Measurements from ENCODE around the gene LIPN. TPM values are rescaled to one million over a fixed set of nuclear protein-coding genes. Genes with fewer than 3 reads are reported as not detected.

The LIPN gene
- total and polyA plus RNA-seq, 2 donors (not counting 1 experiment from before 2014, with no cell fraction given), result not detected

- Histone ChIP-seq H3K79me2 (ENCODE audit: control insufficient read depth, insufficient read depth, low read length) (no peaks in the 10 kb centered on the region), H3K27me3 (ENCODE audit: control insufficient read depth, insufficient read depth, low read length) (no peaks in the 10 kb centered on the region), H3K4me3 (replicated peaks in 1 of 4; ENCODE audit: control extremely low read depth in 1 of 4, insufficient read depth in 1 of 4, low read depth in 3 of 4, low read length in 4 of 4) (no peak overlapping the region), H3K27ac (ENCODE audit: insufficient read depth, low read length) (no peak overlapping the region), H3K9me3 (ENCODE audit: control insufficient read depth, insufficient read depth, low read depth, low read length) (no peaks in the 10 kb centered on the region), H2AFZ (ENCODE audit: low read length) (no peak overlapping the region), H3K4me1 (ENCODE audit: control insufficient read depth, extremely low read depth, insufficient read depth, low read length) (peaks cover 2% of the 10 kb centered on the region), H3K4me2 (ENCODE audit: extremely low read depth, insufficient read depth, low read length) (no peak overlapping the region), H3K36me3 (ENCODE audit: control insufficient read depth, insufficient read depth, low read length) (no peaks in the 10 kb centered on the region), H4K20me1 (ENCODE audit: control insufficient read depth, extremely low read depth, insufficient read depth, low read length) (no peaks in the 10 kb centered on the region), H3K9ac (ENCODE audit: insufficient read depth, low read length) (no peak overlapping the region)
- DNase-seq (ENCODE audit: low read depth in 2 of 2), result peak; percentile 42 to 72
- no peak for TF ChIP-seq EZH2 (IDR thresholded peaks at IDR 0.05; ENCODE audit: low read length, missing control alignments)
- TF ChIP-seq, protein P1, sequence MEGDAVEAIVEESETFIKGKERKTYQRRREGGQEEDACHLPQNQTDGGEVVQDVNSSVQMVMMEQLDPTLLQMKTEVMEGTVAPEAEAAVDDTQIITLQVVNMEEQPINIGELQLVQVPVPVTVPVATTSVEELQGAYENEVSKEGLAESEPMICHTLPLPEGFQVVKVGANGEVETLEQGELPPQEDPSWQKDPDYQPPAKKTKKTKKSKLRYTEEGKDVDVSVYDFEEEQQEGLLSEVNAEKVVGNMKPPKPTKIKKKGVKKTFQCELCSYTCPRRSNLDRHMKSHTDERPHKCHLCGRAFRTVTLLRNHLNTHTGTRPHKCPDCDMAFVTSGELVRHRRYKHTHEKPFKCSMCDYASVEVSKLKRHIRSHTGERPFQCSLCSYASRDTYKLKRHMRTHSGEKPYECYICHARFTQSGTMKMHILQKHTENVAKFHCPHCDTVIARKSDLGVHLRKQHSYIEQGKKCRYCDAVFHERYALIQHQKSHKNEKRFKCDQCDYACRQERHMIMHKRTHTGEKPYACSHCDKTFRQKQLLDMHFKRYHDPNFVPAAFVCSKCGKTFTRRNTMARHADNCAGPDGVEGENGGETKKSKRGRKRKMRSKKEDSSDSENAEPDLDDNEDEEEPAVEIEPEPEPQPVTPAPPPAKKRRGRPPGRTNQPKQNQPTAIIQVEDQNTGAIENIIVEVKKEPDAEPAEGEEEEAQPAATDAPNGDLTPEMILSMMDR (conservative IDR thresholded peaks at IDR 0.05 in 1 of 2, IDR thresholded peaks at IDR 0.05 in 1 of 2; ENCODE audit: low read depth in 1 of 2, low read length in 2 of 2), result no peak
These were observed 59.5 kb downstream of the LIPN start for GRCh38 chr10:88819290-88819689.

DNA sequence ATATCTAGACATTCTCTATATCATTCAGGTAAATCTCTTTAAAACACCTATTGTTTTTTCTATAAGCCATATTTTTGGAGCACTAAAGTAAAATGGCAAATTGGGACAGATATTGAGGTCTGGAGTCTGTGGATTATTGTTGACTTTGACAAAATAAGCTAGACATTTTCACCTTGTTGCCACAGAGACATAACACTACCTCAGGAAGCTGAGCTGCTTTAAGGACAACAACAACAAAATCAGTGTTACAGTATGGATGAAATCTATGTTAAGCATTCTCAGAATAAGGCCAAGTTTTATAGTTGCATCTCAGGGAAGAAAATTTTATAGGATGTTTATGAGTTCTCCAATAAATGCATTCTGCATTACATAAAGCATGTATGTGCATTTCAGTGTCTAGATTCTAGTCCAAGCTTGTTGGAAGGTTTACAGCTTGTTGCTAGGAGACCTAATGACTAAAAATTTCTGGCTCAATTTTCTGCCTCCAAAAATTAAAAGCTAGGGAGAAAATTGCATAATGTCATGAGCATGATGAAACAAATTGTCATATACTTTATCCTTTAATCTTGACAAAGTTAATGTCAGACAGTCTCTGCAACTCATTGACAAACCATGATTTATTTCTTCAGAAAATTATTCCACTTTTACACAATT, 61.1 kb downstream of the LIPN start:
- DNase-seq (ENCODE audit: low read depth in 2 of 2), result peak; percentile 58 to 94
- H3K79me2 ChIP-seq (ENCODE audit: control insufficient read depth, insufficient read depth, low read length), result no peaks in the 10 kb centered on the region
- H3K4me2 ChIP-seq (ENCODE audit: extremely low read depth, insufficient read depth, low read length), result no peak overlapping the region
- peaks cover 2% of the 10 kb centered on the region for H3K4me1 ChIP-seq (ENCODE audit: control insufficient read depth, extremely low read depth, insufficient read depth, low read length)
- H3K4me3 ChIP-seq (replicated peaks in 1 of 4; ENCODE audit: control extremely low read depth in 1 of 4, insufficient read depth in 1 of 4, low read depth in 3 of 4, low read length in 4 of 4), result no peak overlapping the region
- no peaks in the 10 kb centered on the region for H4K20me1 ChIP-seq (ENCODE audit: control insufficient read depth, extremely low read depth, insufficient read depth, low read length)
- H3K27me3 ChIP-seq (ENCODE audit: control insufficient read depth, insufficient read depth, low read length), result no peaks in the 10 kb centered on the region
- H2AFZ ChIP-seq (ENCODE audit: low read length), result no peak overlapping the region
- no peaks in the 10 kb centered on the region for H3K9me3 ChIP-seq (ENCODE audit: control insufficient read depth, insufficient read depth, low read depth, low read length)
- TF ChIP-seq EZH2 (IDR thresholded peaks at IDR 0.05; ENCODE audit: low read length, missing control alignments), result no peak
- TF ChIP-seq, protein P1 (conservative IDR thresholded peaks at IDR 0.05 in 1 of 2, IDR thresholded peaks at IDR 0.05 in 1 of 2; ENCODE audit: low read depth in 1 of 2, low read length in 2 of 2), result no peak
- H3K36me3 ChIP-seq (ENCODE audit: control insufficient read depth, insufficient read depth, low read length), result no peaks in the 10 kb centered on the region
- H3K9ac ChIP-seq (ENCODE audit: insufficient read depth, low read length), result no peak overlapping the region
- H3K27ac ChIP-seq (ENCODE audit: insufficient read depth, low read length), result no peak overlapping the region

- H4K20me1 ChIP-seq (ENCODE audit: control insufficient read depth, extremely low read depth, insufficient read depth, low read length), result no peaks in the 10 kb centered on the region
- no peak overlapping the region for H3K4me3 ChIP-seq (replicated peaks in 1 of 4; ENCODE audit: control extremely low read depth in 1 of 4, insufficient read depth in 1 of 4, low read depth in 3 of 4, low read length in 4 of 4)
- no peaks in the 10 kb centered on the region for H3K9me3 ChIP-seq (ENCODE audit: control insufficient read depth, insufficient read depth, low read depth, low read length)
- no peaks in the 10 kb centered on the region for H3K27me3 ChIP-seq (ENCODE audit: control insufficient read depth, insufficient read depth, low read length)
- H3K79me2 ChIP-seq (ENCODE audit: control insufficient read depth, insufficient read depth, low read length), result no peaks in the 10 kb centered on the region
- no peak overlapping the region for H2AFZ ChIP-seq (ENCODE audit: low read length)
- H3K36me3 ChIP-seq (ENCODE audit: control insufficient read depth, insufficient read depth, low read length), result no peaks in the 10 kb centered on the region
- H3K4me2 ChIP-seq (ENCODE audit: extremely low read depth, insufficient read depth, low read length), result no peak overlapping the region
- no peaks in the 10 kb centered on the region for H3K4me1 ChIP-seq (ENCODE audit: control insufficient read depth, extremely low read depth, insufficient read depth, low read length)
- H3K9ac ChIP-seq (ENCODE audit: insufficient read depth, low read length), result no peak overlapping the region
- TF ChIP-seq EZH2 (IDR thresholded peaks at IDR 0.05; ENCODE audit: low read length, missing control alignments), result no peak
- TF ChIP-seq, protein P1 (conservative IDR thresholded peaks at IDR 0.05 in 1 of 2, IDR thresholded peaks at IDR 0.05 in 1 of 2; ENCODE audit: low read depth in 1 of 2, low read length in 2 of 2), result no peak
- no peak for DNase-seq (ENCODE audit: low read depth in 2 of 2)
- no peak overlapping the region for H3K27ac ChIP-seq (ENCODE audit: insufficient read depth, low read length)
These were observed 66.6 kb downstream of the LIPN start for GRCh38 chr10:88826388-88826787.
